PFSK-1 (cell line): ENCODE measurements around the gene PCP4.

Experiments used
- POLR2AphosphoS5 ChIP-seq: IDR thresholded peaks from 2 replicates; pipeline ENCODE4 v1.6.1; 2012; ENCODE audit warnings: low read depth, mild to moderate bottlenecking, control low read depth, low read length, moderate library complexity
- SIN3A ChIP-seq: IDR thresholded peaks from 2 replicates; pipeline ENCODE4 v1.6.1; 2012; ENCODE audit warnings: mild to moderate bottlenecking, low read length, moderate library complexity, borderline replicate concordance; ENCODE audit not compliant: insufficient read depth
- TAF1 ChIP-seq: IDR thresholded peaks from 2 replicates; pipeline ENCODE4 v1.6.1; 2012; ENCODE audit warnings: low read length, control low read depth, borderline replicate concordance; ENCODE audit not compliant: insufficient read depth
- TF ChIP-seq, protein P1 (sequence below), 2 experiments: IDR thresholded peaks; 2 replicates each; pipeline versions ENCODE4 v1.6.1 to v1.8.0; 2011 to 2012; ENCODE audit warnings: low read depth in 2 of 2, low read length in 2 of 2, control low read depth in 1 of 2, inconsistent platforms in 1 of 2, mild to moderate bottlenecking in 1 of 2, moderate library complexity in 1 of 2; ENCODE audit not compliant: insufficient read depth in 1 of 2

DNA sequence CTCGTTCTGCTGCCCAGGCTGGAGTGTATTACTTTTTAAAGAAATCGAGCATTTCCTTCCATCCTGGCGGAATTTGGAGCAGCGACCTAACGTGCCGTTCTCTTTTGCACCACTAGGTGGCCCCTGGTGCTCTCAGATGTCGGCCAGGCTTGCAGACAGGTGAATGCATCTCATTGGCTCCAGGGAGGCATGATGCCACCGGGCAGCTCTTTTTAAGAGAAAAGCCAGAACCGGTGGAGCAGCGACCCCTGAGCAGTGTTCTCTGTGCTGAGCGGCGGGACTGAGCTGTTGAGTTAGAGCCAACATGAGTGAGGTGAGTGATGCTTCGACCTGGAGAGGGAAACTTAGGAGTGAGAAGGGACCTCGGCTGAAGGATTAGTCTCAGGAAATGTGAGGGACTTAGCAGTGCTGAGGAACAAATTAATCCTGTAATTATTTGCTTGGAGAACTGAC, at the start of gene PCP4:
- TF ChIP-seq TAF1 (no peak), POLR2AphosphoS5 (no peak), SIN3A (no peak)
- TF ChIP-seq, protein P1, sequence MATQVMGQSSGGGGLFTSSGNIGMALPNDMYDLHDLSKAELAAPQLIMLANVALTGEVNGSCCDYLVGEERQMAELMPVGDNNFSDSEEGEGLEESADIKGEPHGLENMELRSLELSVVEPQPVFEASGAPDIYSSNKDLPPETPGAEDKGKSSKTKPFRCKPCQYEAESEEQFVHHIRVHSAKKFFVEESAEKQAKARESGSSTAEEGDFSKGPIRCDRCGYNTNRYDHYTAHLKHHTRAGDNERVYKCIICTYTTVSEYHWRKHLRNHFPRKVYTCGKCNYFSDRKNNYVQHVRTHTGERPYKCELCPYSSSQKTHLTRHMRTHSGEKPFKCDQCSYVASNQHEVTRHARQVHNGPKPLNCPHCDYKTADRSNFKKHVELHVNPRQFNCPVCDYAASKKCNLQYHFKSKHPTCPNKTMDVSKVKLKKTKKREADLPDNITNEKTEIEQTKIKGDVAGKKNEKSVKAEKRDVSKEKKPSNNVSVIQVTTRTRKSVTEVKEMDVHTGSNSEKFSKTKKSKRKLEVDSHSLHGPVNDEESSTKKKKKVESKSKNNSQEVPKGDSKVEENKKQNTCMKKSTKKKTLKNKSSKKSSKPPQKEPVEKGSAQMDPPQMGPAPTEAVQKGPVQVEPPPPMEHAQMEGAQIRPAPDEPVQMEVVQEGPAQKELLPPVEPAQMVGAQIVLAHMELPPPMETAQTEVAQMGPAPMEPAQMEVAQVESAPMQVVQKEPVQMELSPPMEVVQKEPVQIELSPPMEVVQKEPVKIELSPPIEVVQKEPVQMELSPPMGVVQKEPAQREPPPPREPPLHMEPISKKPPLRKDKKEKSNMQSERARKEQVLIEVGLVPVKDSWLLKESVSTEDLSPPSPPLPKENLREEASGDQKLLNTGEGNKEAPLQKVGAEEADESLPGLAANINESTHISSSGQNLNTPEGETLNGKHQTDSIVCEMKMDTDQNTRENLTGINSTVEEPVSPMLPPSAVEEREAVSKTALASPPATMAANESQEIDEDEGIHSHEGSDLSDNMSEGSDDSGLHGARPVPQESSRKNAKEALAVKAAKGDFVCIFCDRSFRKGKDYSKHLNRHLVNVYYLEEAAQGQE (IDR thresholded peaks at IDR 0.05; ENCODE audit: insufficient read depth in 1 of 2, low read depth in 2 of 2, low read length in 2 of 2) = no peak
